CD4-positive, alpha-beta memory T cell (primary cell): Measurements from ENCODE around the gene CHN2. TPM values are rescaled to one million over a fixed set of nuclear protein-coding genes. Genes with fewer than 3 reads are reported as not detected.
A peak's percentile ranks its signal among the peaks of the same experiment; 100 is the strongest.

Experiments used
- CTCF ChIA-PET: fragments of 350-600 bp; sonication (Branson Sonifier 250); formaldehyde crosslinking; loops from one replicate; lab custom pipeline; 2021; ENCODE audit warnings: inconsistent platforms; ENCODE audit not compliant: partially characterized antibody; lab: Charles Lee
- POLR2A ChIA-PET: fragments of 350-600 bp; sonication (Branson Sonifier 250); formaldehyde crosslinking; loops from one replicate; lab custom pipeline; 2021; ENCODE audit not compliant: partially characterized antibody; lab: Charles Lee
- DNase-seq, 5 donors: peaks; one replicate each; pipeline versions ENCODE4 v3.0.0 to v3.0.0-alpha.2; 2020 to 2022; ENCODE audit warnings: mixed read lengths in 1 of 5
- H3K27ac ChIP-seq: one replicate; pipeline ENCODE4 v1.7.0; 2013; ENCODE audit warnings: low read depth, low read length
- H3K27me3 ChIP-seq: 2 replicates; pipeline ENCODE4 v1.7.0; 2013; ENCODE audit warnings: mild to moderate bottlenecking, low read length, moderate library complexity; ENCODE audit not compliant: insufficient read depth
- H3K36me3 ChIP-seq: 2 replicates; pipeline ENCODE4 v1.7.0; 2013; ENCODE audit warnings: mild to moderate bottlenecking, low read length, moderate library complexity; ENCODE audit not compliant: insufficient read depth
- H3K4me1 ChIP-seq: 2 replicates; pipeline ENCODE4 v1.7.0; 2013; ENCODE audit warnings: mild to moderate bottlenecking, low read length, moderate library complexity; ENCODE audit not compliant: insufficient read depth
- H3K4me3 ChIP-seq, 2 donors: one replicate each; pipeline ENCODE4 v1.7.0; 2013; ENCODE audit warnings: low read length in 2 of 2, mild to moderate bottlenecking in 1 of 2
- H3K9me3 ChIP-seq, 2 donors: one replicate each; pipeline ENCODE4 v1.7.0; 2013; ENCODE audit warnings: low read length in 2 of 2, control low read depth in 1 of 2; ENCODE audit not compliant: control insufficient read depth in 1 of 2
- H3K27ac Mint-ChIP-seq, 7 donors: one replicate each; pipeline ENCODE4 v1.8.0; 2020 to 2021; ENCODE audit warnings: mixed read lengths in 7 of 7, mild to moderate bottlenecking in 6 of 7, inconsistent platforms in 3 of 7, moderate library complexity in 3 of 7
- H3K27me3 Mint-ChIP-seq, 2 donors: one replicate each; pipeline ENCODE4 v1.8.0; 2020 to 2021; ENCODE audit warnings: mixed read lengths in 2 of 2
- H3K36me3 Mint-ChIP-seq, 2 donors: one replicate each; pipeline ENCODE4 v1.8.0; 2020 to 2021; ENCODE audit warnings: mixed read lengths in 2 of 2, inconsistent platforms in 1 of 2, mild to moderate bottlenecking in 1 of 2
- H3K4me1 Mint-ChIP-seq, 4 donors: one replicate each; pipeline ENCODE4 v1.8.0; 2020 to 2021; ENCODE audit warnings: mixed read lengths in 4 of 4, mild to moderate bottlenecking in 1 of 4
- H3K4me3 Mint-ChIP-seq, 8 donors: one replicate each; pipeline ENCODE4 v1.8.0; 2020 to 2021; ENCODE audit warnings: mixed read lengths in 8 of 8, mild to moderate bottlenecking in 7 of 8, moderate library complexity in 6 of 8, inconsistent platforms in 3 of 8
- H3K9me3 Mint-ChIP-seq, 8 donors: one replicate each; pipeline ENCODE4 v1.8.0; 2020 to 2021; ENCODE audit warnings: mixed read lengths in 8 of 8, mild to moderate bottlenecking in 5 of 8, inconsistent platforms in 3 of 8, moderate library complexity in 1 of 8
- intact Hi-C: fragments of 100-400 bp; cut with micrococcal nuclease; formaldehyde crosslinking; loops from one replicate; pipeline ENCODE4 v1.15.1; 2023
- polyA plus RNA-seq, 2 donors: library from polyadenylated mRNA; unstranded; fragments of 300-500 nt; fragmentation: Illumina TruSeq; gene quantifications; one replicate each; pipeline ENCODE4 v1.2.3, GENCODE V29; 2021
- total RNA-seq, 2 experiments: library from RNA; stranded (reverse); gene quantifications; one replicate each; pipeline ENCODE4 v1.2.3, GENCODE V29; 2021

Gene CHN2
- total RNA-seq = 1 to 10 TPM; 4.9 to 7.6 TPM
- polyA plus RNA-seq = 1 to 10 TPM; 1.8 to 2.1 TPM

DNA sequence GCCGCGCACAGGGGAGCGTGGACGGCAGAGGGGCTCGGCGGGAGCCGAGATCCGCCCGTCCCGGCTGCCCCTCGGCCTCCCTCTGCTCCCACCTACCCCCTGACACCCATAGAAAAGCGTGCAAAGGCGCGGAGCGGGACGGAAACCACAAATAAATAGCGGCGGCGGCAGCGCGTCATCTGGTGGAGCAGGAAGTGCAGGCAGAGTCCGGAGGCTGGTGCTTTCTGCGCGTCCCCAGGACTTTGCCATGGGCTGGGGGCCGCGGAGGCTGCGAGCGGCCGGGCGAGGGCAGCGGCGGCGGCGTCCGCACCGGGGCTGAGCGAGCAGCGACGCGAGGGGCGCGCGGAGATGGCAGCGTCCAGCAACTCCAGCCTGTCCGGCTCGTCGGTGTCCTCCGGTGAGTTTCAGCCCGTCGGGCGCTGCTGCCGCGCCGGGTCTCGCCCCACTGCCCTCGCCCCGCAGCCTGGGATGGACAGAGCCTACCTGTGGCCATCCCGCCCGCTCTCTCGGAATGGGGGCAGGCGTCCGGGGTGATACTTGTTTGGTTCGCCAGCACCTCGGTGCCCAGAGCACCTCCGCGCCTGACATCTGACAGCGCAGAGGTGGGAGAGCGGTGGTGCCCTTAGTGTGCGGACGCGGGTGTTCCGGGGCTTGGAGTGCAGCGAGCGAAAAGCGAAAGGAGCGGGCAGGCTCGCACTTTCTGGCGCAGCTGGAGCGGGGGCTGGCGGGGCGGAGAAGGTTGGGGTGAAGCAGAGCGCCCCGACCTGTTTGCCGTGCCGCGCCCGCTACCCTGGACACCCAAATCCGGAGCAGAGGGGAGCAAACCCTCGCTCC is at the start of gene CHN2:
Gene CHN2, plus strand, starts transcription at position 182 of the 834 bp plus-strand sequence.
- ChIA-PET POLR2A (interaction anchor here (0.7 to 0.9 kb wide), 2 partner anchors 34 to 50 kb away, joined by 3 read pairs; no protein-coding TSS in a partner anchor), CTCF (interaction anchor here (0.8 kb wide), 1 partner anchor 214 kb away, joined by 3 read pairs; no protein-coding TSS in a partner anchor)
- H3K27ac Mint-ChIP-seq = peak within 1 kb of the TSS; percentile 37 to 96 (median 88)
- no peaks in the 10 kb centered on the region for H3K27me3 ChIP-seq
- H3K4me1 ChIP-seq = peaks cover 16% of the 10 kb centered on the region
- peaks cover 11 to 35% (median 20%) of the 10 kb centered on the region in 4 donors for H3K4me1 Mint-ChIP-seq
- intact Hi-C loops = loop anchor here (2.0 kb wide), 1 partner anchor 142 kb away; no protein-coding TSS in a partner anchor
- H3K36me3 ChIP-seq = no peaks in the 10 kb centered on the region
- H3K27me3 Mint-ChIP-seq = peaks cover 9 to 15% of the 10 kb centered on the region in 2 donors
- H3K27ac ChIP-seq = no peak within 1 kb of the TSS
- no peaks in the 10 kb centered on the region for H3K9me3 ChIP-seq
- DNase-seq = peak; percentile 37 to 71 (median 48)
- H3K36me3 Mint-ChIP-seq = peaks cover 0 to 4% of the 10 kb centered on the region in 2 donors
- peak within 1 kb of the TSS; percentile 24 to 54 for H3K4me3 ChIP-seq
- peaks cover 0 to 3% (median 0%) of the 10 kb centered on the region in 8 donors for H3K9me3 Mint-ChIP-seq
- peak within 1 kb of the TSS; percentile 83 to 97 (median 90) for H3K4me3 Mint-ChIP-seq

DNA sequence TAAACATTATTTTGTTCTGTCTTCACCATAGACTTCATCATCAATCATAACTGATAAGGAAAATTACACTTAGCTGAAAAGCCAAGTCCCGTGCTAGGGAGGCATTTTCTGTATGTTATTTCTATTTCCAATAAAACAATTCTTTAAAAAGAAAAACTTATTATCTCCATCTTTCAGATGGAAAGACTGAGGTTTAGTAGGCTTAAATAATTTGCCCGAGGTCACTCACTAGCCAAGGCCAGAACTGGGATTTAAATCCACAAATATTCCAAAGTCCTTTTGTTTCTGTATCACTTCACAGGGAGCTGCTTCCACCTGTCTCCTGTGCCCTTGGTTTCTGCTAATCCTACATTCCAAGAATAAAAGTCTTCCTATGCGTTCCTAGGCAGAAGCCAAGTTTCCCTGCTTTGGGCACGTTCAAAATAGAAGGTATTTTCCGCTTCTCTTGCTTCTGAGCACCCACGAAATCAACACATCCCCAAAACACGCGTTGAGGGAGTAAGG is 49.0 kb upstream of the CHN2 start:
- Mint-ChIP-seq H3K27ac (no peak overlapping the region), H3K4me1 (peaks cover 0 to 4% (median 0%) of the 10 kb centered on the region in 4 donors), H3K27me3 (peaks cover 25 to 48% of the 10 kb centered on the region in 2 donors), H3K4me3 (no peak overlapping the region), H3K9me3 (peaks cover 0 to 2% (median 0%) of the 10 kb centered on the region in 8 donors), H3K36me3 (no peaks in the 10 kb centered on the region)
- POLR2A ChIA-PET = no interaction called here
- CTCF ChIA-PET = interaction anchor here (1.0 kb wide), 1 partner anchor 263 kb away, joined by 3 read pairs; no protein-coding TSS in a partner anchor
- Histone ChIP-seq H3K4me1 (no peaks in the 10 kb centered on the region), H3K4me3 (no peak overlapping the region), H3K27me3 (peaks cover 6% of the 10 kb centered on the region), H3K36me3 (no peaks in the 10 kb centered on the region), H3K9me3 (no peaks in the 10 kb centered on the region), H3K27ac (no peak overlapping the region)
- intact Hi-C loops = no loop called here
- DNase-seq = no peak

DNA sequence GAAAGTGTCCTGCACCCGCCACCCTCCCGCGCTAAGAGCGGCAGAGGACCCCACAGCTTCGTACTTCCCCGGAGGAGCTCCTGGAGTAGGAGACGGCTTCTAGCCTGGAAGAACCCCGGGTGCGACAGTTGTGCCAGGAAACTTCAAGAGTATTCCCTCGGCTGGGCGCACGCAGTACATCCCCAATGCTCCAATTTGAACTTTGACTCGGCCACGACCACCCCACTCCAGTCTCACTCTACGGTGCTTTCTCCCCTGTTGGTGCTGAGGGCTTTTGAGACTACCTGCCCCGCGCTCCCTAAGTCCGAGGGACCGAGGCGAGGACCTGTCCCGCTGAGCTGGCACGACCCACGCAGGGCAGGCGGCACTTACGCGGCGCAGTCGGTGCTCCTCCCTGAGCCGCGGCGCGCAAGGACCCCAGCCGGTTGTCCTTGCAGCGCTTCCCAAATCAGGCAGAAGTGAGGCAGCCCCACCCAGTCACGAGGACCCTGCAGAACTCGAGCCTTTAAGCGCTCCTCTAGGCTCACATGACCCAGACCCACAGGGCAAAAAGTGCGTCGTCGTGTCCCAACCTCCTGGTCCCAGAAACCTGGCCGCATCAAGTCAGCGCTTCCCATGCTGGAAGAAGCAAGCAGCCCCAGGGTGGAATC is 48.4 kb upstream of the CHN2 start, which contains the start of gene CPVL:
Gene CPVL, minus strand, starts transcription at position 481 of the 650 bp plus-strand sequence. CDS start 25,476 bp downstream, outside the sequence.
- Histone ChIP-seq H3K4me3 (no peak within 1 kb of the TSS), H3K27me3 (peaks cover 6% of the 10 kb centered on the region), H3K4me1 (no peaks in the 10 kb centered on the region), H3K9me3 (no peaks in the 10 kb centered on the region), H3K27ac (no peak within 1 kb of the TSS), H3K36me3 (no peaks in the 10 kb centered on the region)
- ChIA-PET POLR2A (no interaction called here), CTCF (no interaction called here)
- Mint-ChIP-seq H3K9me3 (peaks cover 0 to 2% (median 0%) of the 10 kb centered on the region in 8 donors), H3K4me1 (peaks cover 0 to 4% (median 0%) of the 10 kb centered on the region in 4 donors), H3K4me3 (peak within 1 kb of the TSS in 1 of 8 donors; percentile 0), H3K36me3 (no peaks in the 10 kb centered on the region), H3K27ac (no peak within 1 kb of the TSS), H3K27me3 (peaks cover 25 to 48% of the 10 kb centered on the region in 2 donors)
- intact Hi-C loops = no loop called here
- no peak for DNase-seq

DNA sequence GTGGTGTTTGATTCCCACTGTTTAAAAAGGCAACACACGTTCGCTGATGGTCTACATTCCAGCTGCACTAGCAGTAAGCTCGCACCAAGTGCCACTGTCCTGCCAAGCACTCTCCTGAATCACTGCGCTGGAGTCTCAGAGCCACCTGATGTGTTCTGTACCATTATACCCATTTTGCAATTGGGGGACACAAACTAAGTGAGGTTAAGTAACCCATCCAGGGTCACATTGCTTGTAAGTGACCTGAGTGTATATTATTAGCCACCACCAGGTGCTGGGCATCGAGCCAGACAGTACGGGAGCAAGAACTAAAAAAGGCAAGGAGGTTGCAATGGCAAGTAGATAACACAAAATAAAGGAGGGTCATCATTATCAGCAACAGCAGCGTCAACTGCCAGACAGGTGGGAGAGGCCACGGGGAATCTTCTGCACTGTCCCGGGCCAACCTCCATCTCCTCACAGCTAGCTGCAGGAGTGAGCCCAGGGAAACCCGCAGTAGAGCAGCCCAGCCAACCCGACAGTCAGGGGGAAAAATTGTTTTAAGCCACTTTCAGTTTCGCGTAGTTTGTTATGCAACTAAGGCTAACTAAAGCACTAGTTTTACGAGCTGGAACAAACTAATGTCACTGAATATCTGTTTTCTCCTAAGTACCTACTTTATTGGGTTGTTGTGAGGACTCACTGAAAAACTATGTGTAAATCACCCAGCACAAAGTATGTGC is 47.5 kb upstream of the CHN2 start:
- POLR2A ChIA-PET = no interaction called here
- CTCF ChIA-PET = no interaction called here
- H3K4me1 ChIP-seq = no peaks in the 10 kb centered on the region
- Mint-ChIP-seq H3K27me3 (peaks cover 25 to 48% of the 10 kb centered on the region in 2 donors), H3K4me1 (peaks cover 0 to 4% (median 0%) of the 10 kb centered on the region in 4 donors), H3K27ac (no peak overlapping the region), H3K36me3 (no peaks in the 10 kb centered on the region), H3K4me3 (no peak overlapping the region), H3K9me3 (peaks cover 0 to 2% (median 0%) of the 10 kb centered on the region in 8 donors)
- peaks cover 6% of the 10 kb centered on the region for H3K27me3 ChIP-seq
- no peak overlapping the region for H3K4me3 ChIP-seq
- no peak overlapping the region for H3K27ac ChIP-seq
- no peaks in the 10 kb centered on the region for H3K36me3 ChIP-seq
- no peaks in the 10 kb centered on the region for H3K9me3 ChIP-seq
- intact Hi-C loops = no loop called here
- DNase-seq = no peak

DNA sequence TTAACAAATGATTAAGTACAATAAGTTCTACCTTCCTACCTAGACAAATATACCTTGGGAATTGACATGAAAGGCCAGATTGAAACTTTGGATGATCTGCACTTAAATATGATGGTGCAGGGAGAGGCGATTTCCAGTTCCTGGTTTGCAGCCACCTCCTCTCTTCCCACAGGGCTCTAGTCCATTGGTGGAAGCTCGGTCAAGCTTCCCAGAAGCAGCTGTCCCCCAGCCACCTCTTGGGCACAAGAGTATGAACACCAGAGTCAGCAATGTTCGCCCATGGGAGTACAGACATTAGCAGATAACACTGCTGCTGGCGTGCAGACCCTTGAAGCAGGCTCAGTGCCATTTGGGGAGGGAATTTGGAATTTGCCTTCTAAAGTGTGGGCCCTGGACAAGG is 46.8 kb upstream of the CHN2 start:
- H3K27ac Mint-ChIP-seq = no peak overlapping the region
- intact Hi-C loops = no loop called here
- DNase-seq = no peak
- Histone ChIP-seq H3K36me3 (no peaks in the 10 kb centered on the region), H3K4me1 (no peaks in the 10 kb centered on the region), H3K4me3 (no peak overlapping the region), H3K9me3 (no peaks in the 10 kb centered on the region), H3K27me3 (peaks cover 6% of the 10 kb centered on the region), H3K27ac (no peak overlapping the region)
- no peak overlapping the region for H3K4me3 Mint-ChIP-seq
- H3K4me1 Mint-ChIP-seq = peaks cover 0 to 4% (median 0%) of the 10 kb centered on the region in 4 donors
- POLR2A ChIA-PET = no interaction called here
- CTCF ChIA-PET = no interaction called here
- peaks cover 23 to 45% of the 10 kb centered on the region in 2 donors for H3K27me3 Mint-ChIP-seq
- peaks cover 0 to 2% (median 0%) of the 10 kb centered on the region in 8 donors for H3K9me3 Mint-ChIP-seq
- no peaks in the 10 kb centered on the region for H3K36me3 Mint-ChIP-seq

DNA sequence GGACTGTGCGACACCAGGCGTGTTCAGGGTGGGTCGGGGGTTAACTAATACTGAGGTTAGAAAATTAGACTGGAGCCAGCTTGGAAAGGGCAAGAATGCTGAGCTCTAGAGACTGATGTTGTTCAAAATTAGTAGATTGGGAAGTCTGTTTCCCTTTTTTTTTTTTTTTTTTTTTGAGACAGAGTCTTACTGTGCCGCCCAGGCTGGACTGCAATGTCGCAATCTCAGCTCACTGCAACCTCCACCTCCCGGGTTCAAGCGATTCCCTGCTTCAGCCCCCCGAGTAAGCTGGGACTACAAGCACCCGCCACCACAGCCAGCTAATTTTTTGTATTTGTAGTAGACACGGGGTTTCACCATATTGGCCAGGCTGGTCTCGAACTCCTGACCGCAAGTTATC is 45.5 kb upstream of the CHN2 start:
- Mint-ChIP-seq H3K36me3 (no peaks in the 10 kb centered on the region), H3K4me3 (no peak overlapping the region), H3K9me3 (no peaks in the 10 kb centered on the region), H3K27me3 (peaks cover 22 to 37% of the 10 kb centered on the region in 2 donors), H3K27ac (no peak overlapping the region), H3K4me1 (peaks cover 0 to 4% (median 0%) of the 10 kb centered on the region in 4 donors)
- intact Hi-C loops = no loop called here
- no peaks in the 10 kb centered on the region for H3K4me1 ChIP-seq
- no peak overlapping the region for H3K4me3 ChIP-seq
- H3K27me3 ChIP-seq = peaks cover 6% of the 10 kb centered on the region
- ChIA-PET POLR2A (no interaction called here), CTCF (no interaction called here)
- no peaks in the 10 kb centered on the region for H3K9me3 ChIP-seq
- no peak overlapping the region for H3K27ac ChIP-seq
- no peaks in the 10 kb centered on the region for H3K36me3 ChIP-seq
- no peak for DNase-seq
